ENCODE data around the gene PALLD.
A peak's percentile ranks its signal among the peaks of the same experiment; 100 is the strongest.

PALLD gene

GRCh38 chr4:168831585-168831918, 334.7 kb downstream of the PALLD start:
- TF ChIP-seq CTCF (conservative IDR thresholded peaks at IDR 0.05; ENCODE audit: low read length) = no peak
- DNase-seq (ENCODE audit: low read depth) = no peak

GRCh38 chr4:168831919-168832762, 335.3 kb downstream of the PALLD start:
- no peak for TF ChIP-seq CTCF (conservative IDR thresholded peaks at IDR 0.05; ENCODE audit: low read length)
- H3K4me3 ChIP-seq (ENCODE audit: low read length) = peak overlapping the region; percentile 88
- peak; percentile 73 for DNase-seq (ENCODE audit: low read depth)

More at GRCh38 chr4:168831585-168831918, 334.7 kb downstream of the PALLD start:
- peak overlapping the region; percentile 88 for H3K4me3 ChIP-seq (ENCODE audit: low read length)

GRCh38 chr4:168832763-168833575, 336.1 kb downstream of the PALLD start:
- TF ChIP-seq CTCF (conservative IDR thresholded peaks at IDR 0.05; ENCODE audit: low read length) = peak; percentile 32
- H3K4me3 ChIP-seq (ENCODE audit: low read length) = peak overlapping the region; percentile 88
- DNase-seq (ENCODE audit: low read depth) = no peak

GRCh38 chr4:168833881-168834280, 337.0 kb downstream of the PALLD start:
- no peak for DNase-seq (ENCODE audit: low read depth)
- H3K4me3 ChIP-seq (ENCODE audit: low read length) = peak overlapping the region; percentile 88

GRCh38 chr4:168835880-168836454, 339.1 kb downstream of the PALLD start:
- no peak for TF ChIP-seq CTCF (conservative IDR thresholded peaks at IDR 0.05; ENCODE audit: low read length)
- DNase-seq (ENCODE audit: low read depth) = no peak
- H3K4me3 ChIP-seq (ENCODE audit: low read length) = no peak overlapping the region

More at GRCh38 chr4:168833881-168834280, 337.0 kb downstream of the PALLD start:
- TF ChIP-seq CTCF (conservative IDR thresholded peaks at IDR 0.05; ENCODE audit: low read length) = no peak

- no peak overlapping the region for H3K4me3 ChIP-seq (ENCODE audit: low read length)
- DNase-seq (ENCODE audit: low read depth) = no peak
- TF ChIP-seq CTCF (conservative IDR thresholded peaks at IDR 0.05; ENCODE audit: low read length) = no peak
Observed at GRCh38 chr4:168836490-168836889, 339.6 kb downstream of the PALLD start.

Data from AG10803 (cell line).